Left lung (tissue), 10 donors: ENCODE results near the gene RAB7A. TPM values are rescaled to one million over a fixed set of nuclear protein-coding genes. Genes with fewer than 3 reads are reported as not detected.
A peak's percentile ranks its signal among the peaks of the same experiment; 100 is the strongest.

ENCODE experiments used
- ATAC-seq: fragments of 200-7000 bp; cut with Tn5 transposase; one replicate; pipeline ENCODE4 v1.9.1; 2020; ENCODE audit warnings: moderate library complexity
- DNase-seq, 4 donors: peaks; one replicate each; pipeline ENCODE4 v3.0.0-alpha.2; 2013 to 2020
- H3K27ac ChIP-seq, 2 donors: fragments of 200-600 bp; sonication (generic) in 1 of 2; one replicate each; pipeline versions ENCODE4 v1.5.0 to v1.8.0; 2020 to 2021
- H3K27me3 ChIP-seq, 2 donors: fragments of 200-600 bp; sonication (generic) in 1 of 2; one replicate each; pipeline versions ENCODE4 v1.5.0 to v1.8.0; 2020 to 2021
- H3K36me3 ChIP-seq, 2 donors: fragments of 200-600 bp; sonication (generic) in 1 of 2; one replicate each; pipeline versions ENCODE4 v1.5.0 to v1.8.0; 2020 to 2021
- H3K4me1 ChIP-seq, 2 donors: fragments of 200-600 bp; one replicate each; pipeline ENCODE4 v1.8.0; 2021
- H3K4me3 ChIP-seq, 2 donors: fragments of 200-600 bp; sonication (generic) in 1 of 2; one replicate each; pipeline versions ENCODE4 v1.5.0 to v1.8.0; 2020 to 2021; ENCODE audit warnings: mild to moderate bottlenecking in 1 of 2
- H3K9me3 ChIP-seq, 2 donors: fragments of 200-600 bp; sonication (generic) in 1 of 2; one replicate each; pipeline versions ENCODE4 v1.5.0 to v1.8.0; 2020 to 2021
- CTCF ChIP-seq, 2 donors: fragments of 200-600 bp; sonication (generic) in 1 of 2; IDR thresholded peaks; one replicate each; pipeline versions ENCODE4 v1.5.0 to v1.8.0; 2021; ENCODE audit warnings: antibody characterized with exemption in 2 of 2
- intact Hi-C, 2 donors: fragments of 100-400 bp; cut with DNase I; formaldehyde crosslinking; loops; one replicate each; pipeline versions ENCODE4 v1.11.2 to v1.14.2; 2022
- polyA plus RNA-seq, 6 donors: library from polyadenylated mRNA; unstranded; fragments of 120-200 nt; gene quantifications; one replicate each; pipeline ENCODE4 v1.2.1, GENCODE V29; 2013; ENCODE audit not compliant: insufficient read length in 6 of 6
- total RNA-seq, 2 donors: library from RNA; stranded (reverse); fragmentation: NEBNext Ultra II Directional; extraction: Animal tissue kit (Norgen Biotek cat#: 25700); gene quantifications; one replicate each; pipeline ENCODE4 v1.2.1, GENCODE V29; 2021
- donor health status: DM: no; HTN: yes; CAD: no.
- donor health status: DM: no; HTN: no; CAD: no.

Gene RAB7A
- total and polyA plus RNA-seq, 8 donors = 162 to 336 (median 195) TPM

GRCh38 chr3:128681369-128681829 lies 44.6 kb upstream of the RAB7A start:
- no peak for ATAC-seq
- H3K27me3 ChIP-seq = no peaks in the 10 kb centered on the region
- H3K4me1 ChIP-seq = peaks cover 4 to 21% of the 10 kb centered on the region in 2 donors
- no peaks in the 10 kb centered on the region for H3K9me3 ChIP-seq
- H3K4me3 ChIP-seq = peak overlapping the region; percentile 48 to 62
- no peaks in the 10 kb centered on the region for H3K36me3 ChIP-seq
- intact Hi-C loops = loop anchor here in 1 of 2 donors (10.0 kb wide), 2 partner anchors 103 to 163 kb away; no protein-coding TSS in a partner anchor
- no peak for TF ChIP-seq CTCF (IDR thresholded peaks at IDR 0.05)
- H3K27ac ChIP-seq = peak overlapping the region; percentile 95 to 96
- DNase-seq = peak in 1 of 4 donors; percentile 33

GRCh38 chr3:128683957-128684356 lies 42.0 kb upstream of the RAB7A start:
- Histone ChIP-seq H3K4me1 (peaks cover 4 to 21% of the 10 kb centered on the region in 2 donors), H3K4me3 (no peak overlapping the region), H3K9me3 (no peaks in the 10 kb centered on the region), H3K36me3 (no peaks in the 10 kb centered on the region), H3K27me3 (no peaks in the 10 kb centered on the region), H3K27ac (peak overlapping the region in 1 of 2 donors; percentile 50)
- intact Hi-C loops = loop anchor here in 1 of 2 donors (10.0 kb wide), 2 partner anchors 101 to 161 kb away; no protein-coding TSS in a partner anchor
- DNase-seq (no peak), ATAC-seq (no peak)
- no peak for TF ChIP-seq CTCF (IDR thresholded peaks at IDR 0.05)

GRCh38 chr3:128684986-128685726 lies 40.8 kb upstream of the RAB7A start:
- no peak for TF ChIP-seq CTCF (IDR thresholded peaks at IDR 0.05)
- no peak overlapping the region for H3K27ac ChIP-seq
- no peaks in the 10 kb centered on the region for H3K9me3 ChIP-seq
- intact Hi-C loops = loop anchor here in 1 of 2 donors (10.0 kb wide), 2 partner anchors 100 to 160 kb away; no protein-coding TSS in a partner anchor
- no peaks in the 10 kb centered on the region for H3K27me3 ChIP-seq
- no peak overlapping the region for H3K4me3 ChIP-seq
- H3K4me1 ChIP-seq = peaks cover 4 to 18% of the 10 kb centered on the region in 2 donors
- H3K36me3 ChIP-seq = no peaks in the 10 kb centered on the region
- DNase-seq (no peak), ATAC-seq (no peak)

- H3K27me3 ChIP-seq = no peaks in the 10 kb centered on the region
- no peak for TF ChIP-seq CTCF (IDR thresholded peaks at IDR 0.05)
- ATAC-seq (no peak), DNase-seq (no peak)
- H3K4me1 ChIP-seq = peaks cover 2 to 12% of the 10 kb centered on the region in 2 donors
- no peaks in the 10 kb centered on the region for H3K36me3 ChIP-seq
- intact Hi-C loops = loop anchor here in 1 of 2 donors (10.0 kb wide), 2 partner anchors 98 to 158 kb away; no protein-coding TSS in a partner anchor
- H3K4me3 ChIP-seq = no peak overlapping the region
- no peaks in the 10 kb centered on the region for H3K9me3 ChIP-seq
- no peak overlapping the region for H3K27ac ChIP-seq
Measured at GRCh38 chr3:128686465-128686864, 39.5 kb upstream of the RAB7A start.

GRCh38 chr3:128689060-128689459 lies 36.9 kb upstream of the RAB7A start:
- TF ChIP-seq CTCF (IDR thresholded peaks at IDR 0.05) = no peak
- DNase-seq = no peak
- no peaks in the 10 kb centered on the region for H3K36me3 ChIP-seq
- H3K4me3 ChIP-seq = no peak overlapping the region
- no peak overlapping the region for H3K27ac ChIP-seq
- no peaks in the 10 kb centered on the region for H3K27me3 ChIP-seq
- intact Hi-C loops = loop anchor here in 1 of 2 donors (10.0 kb wide), 2 partner anchors 96 to 156 kb away; no protein-coding TSS in a partner anchor
- ATAC-seq = no peak
- peaks cover 0 to under 1% of the 10 kb centered on the region in 2 donors for H3K4me1 ChIP-seq
- no peaks in the 10 kb centered on the region for H3K9me3 ChIP-seq
